K562 (cell line): ENCODE results near the gene PRDM10. TPM values are rescaled to one million over a fixed set of nuclear protein-coding genes. Genes with fewer than 3 reads are reported as not detected.

Experiments
- BHLHE40 ChIP-seq: IDR thresholded peaks from 2 replicates; pipeline ENCODE4 v1.6.1; 2011; ENCODE audit warnings: low read length, improper control_type of control experiment
- CEBPG ChIP-seq, 3 experiments: fragments of 200-800 bp in 1 of 3; sonication (Bioruptor generic) in 1 of 3; sonication (generic) in 1 of 3; formaldehyde crosslinking in 1 of 3; IDR thresholded peaks in 2 of 3; conservative IDR thresholded peaks in 1 of 3; 2 replicates each; pipeline versions ENCODE4 v1.6.1 to v1.8.0; 2016 to 2022; ENCODE audit warnings: missing compliant biosample characterization in 2 of 3, missing genetic modification characterization in 2 of 3, mild to moderate bottlenecking in 1 of 3, missing genetic modification reagents in 1 of 3
- CXXC5 ChIP-seq: fragments of 250-450 bp; sonication (Bioruptor Pico); IDR thresholded peaks from 2 replicates; pipeline ENCODE4 v1.8.0; 2022; ENCODE audit warnings: inconsistent platforms, mild to moderate bottlenecking, moderate library complexity
- FUS ChIP-seq: fragments of 200-400 bp; formaldehyde crosslinking; optimal IDR thresholded peaks from 2 replicates; pipeline ENCODE3; 2017; ENCODE audit warnings: low read depth, low read length
- GTF2F1 ChIP-seq: IDR thresholded peaks from 2 replicates; pipeline ENCODE4 v1.6.1; 2011; ENCODE audit warnings: low read depth, low read length, improper control_type of control experiment
- KDM4B ChIP-seq, 2 experiments: fragments of 450-650 bp in 1 of 2; sonication (generic) in 1 of 2; IDR thresholded peaks; 2 replicates each; pipeline ENCODE4 v1.6.1; 2016 to 2017; ENCODE audit warnings: borderline replicate concordance in 2 of 2, antibody characterized with exemption in 1 of 2, low read depth in 1 of 2, mild to moderate bottlenecking in 1 of 2
- KLF16 ChIP-seq: IDR thresholded peaks from 2 replicates; pipeline ENCODE4 v1.6.1; 2016; ENCODE audit warnings: antibody characterized with exemption
- MGA ChIP-seq: fragments of 450-650 bp; IDR thresholded peaks from 2 replicates; pipeline ENCODE4 v1.6.1; 2016; ENCODE audit warnings: mild to moderate bottlenecking, moderate library complexity
- MYBL2 ChIP-seq, 2 experiments: fragments of 450-650 bp in 1 of 2; sonication (generic) in 1 of 2; formaldehyde crosslinking in 1 of 2; IDR thresholded peaks; 2 replicates each; pipeline versions ENCODE4 v1.6.1 to v1.8.1; 2017 to 2022; ENCODE audit warnings: borderline replicate concordance in 1 of 2, inconsistent platforms in 1 of 2, low read depth in 1 of 2, mild to moderate bottlenecking in 1 of 2, missing genetic modification reagents in 1 of 2, moderate library complexity in 1 of 2
- NFIC ChIP-seq: fragments of 450-650 bp; IDR thresholded peaks from 2 replicates; pipeline ENCODE4 v1.6.1; 2017; ENCODE audit warnings: mild to moderate bottlenecking, inconsistent platforms
- POLR2B ChIP-seq: fragments of 450-650 bp; IDR thresholded peaks from 2 replicates; pipeline ENCODE4 v1.6.1; 2018; ENCODE audit warnings: low read depth; ENCODE audit not compliant: partially characterized antibody
- RBM34 ChIP-seq: fragments of 200-400 bp; formaldehyde crosslinking; IDR thresholded peaks from 2 replicates; pipeline ENCODE4 v1.6.1; 2018; ENCODE audit warnings: low read length, borderline replicate concordance; ENCODE audit not compliant: insufficient read depth
- RFX7 ChIP-seq: fragments of 250-450 bp; sonication (Bioruptor Pico); IDR thresholded peaks from 2 replicates; pipeline ENCODE4 v1.5.1; 2021; ENCODE audit warnings: mild to moderate bottlenecking
- TCF3 ChIP-seq: sonication (generic); formaldehyde crosslinking; IDR thresholded peaks from 2 replicates; pipeline ENCODE4 v1.4.0; 2020; ENCODE audit warnings: mild to moderate bottlenecking, missing genetic modification reagents
- ZNF778 ChIP-seq: fragments of 450-650 bp; formaldehyde crosslinking; IDR thresholded peaks from 2 replicates; pipeline ENCODE4 v1.4.0; 2020; ENCODE audit warnings: mild to moderate bottlenecking, moderate library complexity
- polyA plus RNA-seq, 8 experiments: library from polyadenylated mRNA; depleted of rRNA in 4 of 8; stranded (reverse) in 5 of 8; unstranded in 3 of 8; fragments of >200 nt; fragmentation: Nextera tagmentation in 2 of 8; fragmentation: Illumina TruSeq in 1 of 8; extraction: Ambion mirVana in 2 of 8; extraction: Trizol in 1 of 8; gene quantifications; 2 replicates each; pipeline versions ENCODE4 v1.2.1 to v1.2.3, GENCODE V29; 2011 to 2014; ENCODE audit warnings: inconsistent platforms in 1 of 8, missing spikeins in 1 of 8
- total RNA-seq, 7 experiments: library from RNA; depleted of rRNA in 6 of 7; stranded (reverse); fragments of >200 nt in 6 of 7; fragmentation: Illumina TruSeq in 2 of 7; extraction: Trizol in 2 of 7; gene quantifications; 2 replicates each; pipeline versions ENCODE4 v1.2.1 to v1.2.3, GENCODE V29; 2011 to 2021; ENCODE audit warnings: low replicate concordance in 1 of 7

Gene PRDM10
- total and polyA plus RNA-seq, 9 of the 15 experiments (the other 6 are each of a cell fraction or from before 2014, with no cell fraction given): 0.89 to 9.3 (median 4.5) TPM

- TF ChIP-seq CEBPG (CRISPR knock-in tag; IDR thresholded peaks at IDR 0.05) (peak; percentile 50; the same call in 1 of the 2 replicates), CEBPG (tag; conservative IDR thresholded peaks at IDR 0.05 in 1 of 2, IDR thresholded peaks at IDR 0.05 in 1 of 2) (peak in 1 of 2 experiments; percentile 18; a peak in 2 of 4 replicates), RBM34 (no peak), KLF16 (peak; percentile 40; the same call in 1 of the 2 replicates), KDM4B (IDR thresholded peaks at IDR 0.05; ENCODE audit: borderline replicate concordance in 2 of 2, low read depth in 1 of 2) (no peak), NFIC (peak; percentile 62), MYBL2 (IDR thresholded peaks at IDR 0.05; ENCODE audit: low read depth) (peak; percentile 81), MYBL2 (CRISPR knock-in tag; IDR thresholded peaks at IDR 0.05; ENCODE audit: borderline replicate concordance) (no peak), RFX7 (CRISPR knock-in tag) (no peak), MGA (peak; percentile 57), FUS (no peak), BHLHE40 (peak; percentile 51), ZNF778 (no peak), TCF3 (CRISPR knock-in tag) (peak; percentile 31; the same call in 1 of the 2 replicates), CXXC5 (CRISPR knock-in tag) (peak; percentile 51; the same call in 1 of the 2 replicates), GTF2F1 (no peak), POLR2B (no peak)
Measured at GRCh38 chr11:129950101-129951091, 52.2 kb downstream of the PRDM10 start (continued).
